ENCODE results near the gene CPA4.

GRCh38 chr7:130290745-130291144 is 2.2 kb upstream of the CPA4 start:
- TF ChIP-seq CTCF (IDR thresholded peaks at IDR 0.05) = no peak
- no peak for TF ChIP-seq POLR2A (IDR thresholded peaks at IDR 0.05)
